ENCODE measurements around the gene TOP2A. TPM values are rescaled to one million over a fixed set of nuclear protein-coding genes. Genes with fewer than 3 reads are reported as not detected.

Gene TOP2A
- total RNA-seq, 2 donors from 2014 or later: 0.81 to 8.5 TPM

- Histone ChIP-seq H3K9me3 (no peaks in the 10 kb centered on the region), H3K4me1 (ENCODE audit: control insufficient read depth in 1 of 2, low read depth in 2 of 2) (peaks cover 0 to 18% of the 10 kb centered on the region in 2 donors), H3K27ac (no peak overlapping the region), H3K36me3 (no peaks in the 10 kb centered on the region), H3K4me3 (no peak overlapping the region), H3K27me3 (replicated peaks; ENCODE audit: insufficient read depth) (no peaks in the 10 kb centered on the region)
- ATAC-seq (ENCODE audit: insufficient number of reproducible peaks, low FRiP score, low read depth) (no peak), DNase-seq (ENCODE audit: low spot score) (no peak)
- TF ChIP-seq, protein P1, sequence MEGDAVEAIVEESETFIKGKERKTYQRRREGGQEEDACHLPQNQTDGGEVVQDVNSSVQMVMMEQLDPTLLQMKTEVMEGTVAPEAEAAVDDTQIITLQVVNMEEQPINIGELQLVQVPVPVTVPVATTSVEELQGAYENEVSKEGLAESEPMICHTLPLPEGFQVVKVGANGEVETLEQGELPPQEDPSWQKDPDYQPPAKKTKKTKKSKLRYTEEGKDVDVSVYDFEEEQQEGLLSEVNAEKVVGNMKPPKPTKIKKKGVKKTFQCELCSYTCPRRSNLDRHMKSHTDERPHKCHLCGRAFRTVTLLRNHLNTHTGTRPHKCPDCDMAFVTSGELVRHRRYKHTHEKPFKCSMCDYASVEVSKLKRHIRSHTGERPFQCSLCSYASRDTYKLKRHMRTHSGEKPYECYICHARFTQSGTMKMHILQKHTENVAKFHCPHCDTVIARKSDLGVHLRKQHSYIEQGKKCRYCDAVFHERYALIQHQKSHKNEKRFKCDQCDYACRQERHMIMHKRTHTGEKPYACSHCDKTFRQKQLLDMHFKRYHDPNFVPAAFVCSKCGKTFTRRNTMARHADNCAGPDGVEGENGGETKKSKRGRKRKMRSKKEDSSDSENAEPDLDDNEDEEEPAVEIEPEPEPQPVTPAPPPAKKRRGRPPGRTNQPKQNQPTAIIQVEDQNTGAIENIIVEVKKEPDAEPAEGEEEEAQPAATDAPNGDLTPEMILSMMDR (IDR thresholded peaks at IDR 0.05): peak; percentile 38
These were observed 16.1 kb upstream of the TOP2A start for GRCh38 chr17:40433551-40434415.

- no peak overlapping the region for H3K27ac ChIP-seq
- ATAC-seq (ENCODE audit: insufficient number of reproducible peaks, low FRiP score, low read depth): no peak
- H3K27me3 ChIP-seq (replicated peaks; ENCODE audit: insufficient read depth): no peaks in the 10 kb centered on the region
- TF ChIP-seq, protein P1 (IDR thresholded peaks at IDR 0.05): no peak
- H3K9me3 ChIP-seq: no peaks in the 10 kb centered on the region
- H3K36me3 ChIP-seq: no peaks in the 10 kb centered on the region
- DNase-seq (ENCODE audit: low spot score): no peak
- H3K4me1 ChIP-seq (ENCODE audit: control insufficient read depth in 1 of 2, low read depth in 2 of 2): peaks cover 0 to 18% of the 10 kb centered on the region in 2 donors
- H3K4me3 ChIP-seq: no peak overlapping the region
These were observed 15.3 kb upstream of the TOP2A start for GRCh38 chr17:40432864-40433528.

DNA sequence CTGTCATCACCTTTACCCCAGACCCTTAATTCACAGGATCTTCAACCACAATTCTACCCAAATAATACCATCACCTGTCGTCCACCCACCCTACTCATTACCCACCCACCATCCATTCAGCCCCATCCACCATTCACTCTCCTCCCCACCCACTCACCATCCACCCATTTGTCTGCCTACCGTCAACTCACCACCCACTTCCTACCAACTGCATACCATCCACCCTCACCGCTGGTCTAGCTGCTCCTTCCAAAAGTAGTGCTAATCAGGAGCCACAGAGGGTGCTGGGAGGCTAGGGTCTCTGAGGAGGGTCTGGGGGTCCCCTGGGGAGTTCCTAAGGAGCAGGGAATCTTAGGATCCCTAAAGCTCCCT, 13.5 kb upstream of the TOP2A start:
- peaks cover 0 to 9% of the 10 kb centered on the region in 2 donors for H3K4me1 ChIP-seq (ENCODE audit: control insufficient read depth in 1 of 2, low read depth in 2 of 2)
- H3K27me3 ChIP-seq (replicated peaks; ENCODE audit: insufficient read depth): no peaks in the 10 kb centered on the region
- H3K27ac ChIP-seq: no peak overlapping the region
- ATAC-seq (ENCODE audit: insufficient number of reproducible peaks, low FRiP score, low read depth) (no peak), DNase-seq (ENCODE audit: low spot score) (no peak)
- no peaks in the 10 kb centered on the region for H3K36me3 ChIP-seq
- H3K4me3 ChIP-seq: no peak overlapping the region
- no peaks in the 10 kb centered on the region for H3K9me3 ChIP-seq
- TF ChIP-seq, protein P1 (IDR thresholded peaks at IDR 0.05): no peak

DNA sequence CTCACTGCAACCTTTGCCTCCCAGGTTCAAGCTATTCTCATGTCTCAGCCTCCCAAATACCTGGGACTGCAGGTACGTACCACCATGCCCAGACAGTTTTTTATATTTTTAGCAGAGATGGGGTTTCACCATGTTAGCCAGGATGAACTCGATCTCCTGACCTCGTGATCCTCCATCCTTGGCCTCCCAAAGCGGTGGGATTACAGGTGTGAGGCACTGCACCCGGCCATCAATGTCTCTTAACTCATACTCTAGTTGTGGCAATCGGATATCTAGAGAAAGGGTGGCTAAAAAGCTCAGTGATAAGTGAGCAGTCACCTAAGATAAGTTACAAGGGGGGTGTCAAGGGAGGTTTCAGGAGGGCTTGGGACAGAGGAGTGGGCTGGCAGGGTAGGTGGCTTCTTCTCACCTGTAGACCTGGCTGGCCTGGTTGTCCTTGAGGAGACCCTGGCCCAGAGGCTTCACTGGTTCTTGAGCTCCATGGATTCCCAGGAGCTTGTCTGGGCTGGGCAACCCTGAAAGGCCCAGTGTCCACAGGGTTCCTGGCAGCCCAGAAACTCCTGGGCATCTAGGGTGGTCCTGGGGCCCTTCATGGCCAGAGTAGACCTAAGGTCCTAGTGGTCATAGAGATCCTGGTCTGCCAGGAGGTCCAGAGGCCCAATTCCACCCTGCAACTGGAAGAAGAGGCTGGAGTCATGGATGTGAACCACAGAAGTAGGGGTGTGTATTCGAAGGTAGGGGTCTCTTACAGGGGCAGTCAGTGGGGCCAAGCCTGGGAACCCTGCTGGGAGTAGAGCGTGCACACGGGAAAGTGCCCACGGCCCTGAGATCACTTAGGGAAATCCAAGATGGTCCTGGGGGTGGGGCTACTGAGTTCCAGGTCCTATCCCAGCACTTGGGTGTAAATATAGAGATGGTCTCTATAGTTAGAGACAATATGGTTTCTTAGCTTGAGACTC, 12.9 kb upstream of the TOP2A start:
- no peak overlapping the region for H3K4me3 ChIP-seq
- TF ChIP-seq, protein P1 (IDR thresholded peaks at IDR 0.05): no peak
- H3K36me3 ChIP-seq: no peaks in the 10 kb centered on the region
- no peak overlapping the region for H3K27ac ChIP-seq
- DNase-seq (ENCODE audit: low spot score) (no peak), ATAC-seq (ENCODE audit: insufficient number of reproducible peaks, low FRiP score, low read depth) (no peak)
- H3K27me3 ChIP-seq (replicated peaks; ENCODE audit: insufficient read depth): no peaks in the 10 kb centered on the region
- peaks cover 0 to 9% of the 10 kb centered on the region in 2 donors for H3K4me1 ChIP-seq (ENCODE audit: control insufficient read depth in 1 of 2, low read depth in 2 of 2)
- no peaks in the 10 kb centered on the region for H3K9me3 ChIP-seq

Measured in thoracic aorta (tissue), 2 donors.